ENCODE results near the gene SLAMF1. TPM values are rescaled to one million over a fixed set of nuclear protein-coding genes. Genes with fewer than 3 reads are reported as not detected.
"Not testable (repeated sequence)": the region's sequence is repeated elsewhere in the genome, so short reads cannot be mapped to it uniquely, and the experiment has no call there.

SLAMF1 gene
- total and polyA plus RNA-seq, 2 donors from 2014 or later, result 0.13 to 3.3 TPM

- H3K9ac ChIP-seq (ENCODE audit: low read length in 3 of 3), result no peak overlapping the region
- no peak for TF ChIP-seq CTCF (IDR thresholded peaks at IDR 0.05; ENCODE audit: borderline replicate concordance, extremely low read depth, insufficient read depth)
- DNase-seq (no peak), FAIRE-seq (no peak)
- intact Hi-C loops (cut with DNase I), result no loop called here
- no peaks in the 10 kb centered on the region for H3K4me1 ChIP-seq (ENCODE audit: control insufficient read depth in 2 of 3, insufficient read depth in 2 of 3, low read depth in 1 of 3, low read length in 3 of 3)
- H3K4me3 ChIP-seq (ENCODE audit: low read length in 3 of 3), result no peak overlapping the region
- H3K9me3 ChIP-seq (ENCODE audit: control insufficient read depth in 2 of 3, insufficient read depth in 1 of 3, low read length in 3 of 3), result no peaks in the 10 kb centered on the region
- H3K27ac ChIP-seq (ENCODE audit: low read depth in 2 of 2, low read length in 2 of 2), result no peak overlapping the region
- no peaks in the 10 kb centered on the region for H3K27me3 ChIP-seq (ENCODE audit: control insufficient read depth, insufficient read depth, low read length)
- no peaks in the 10 kb centered on the region for H3K36me3 ChIP-seq (ENCODE audit: control insufficient read depth in 2 of 3, insufficient read depth in 3 of 3, low read length in 3 of 3)
These were observed 6.2 kb upstream of the SLAMF1 start for GRCh38 chr1:160652924-160653619.

- H3K9me3 ChIP-seq (ENCODE audit: control insufficient read depth in 2 of 3, insufficient read depth in 1 of 3, low read length in 3 of 3); H3K4me1 ChIP-seq (ENCODE audit: control insufficient read depth in 2 of 3, insufficient read depth in 2 of 3, low read depth in 1 of 3, low read length in 3 of 3); intact Hi-C loops (cut with DNase I); FAIRE-seq; H3K27me3 ChIP-seq (ENCODE audit: control insufficient read depth, insufficient read depth, low read length); H3K4me3 ChIP-seq (ENCODE audit: low read length in 3 of 3); H3K27ac ChIP-seq (ENCODE audit: low read depth in 2 of 2, low read length in 2 of 2); H3K9ac ChIP-seq (ENCODE audit: low read length in 3 of 3); H3K36me3 ChIP-seq (ENCODE audit: control insufficient read depth in 2 of 3, insufficient read depth in 3 of 3, low read length in 3 of 3): not testable (repeated sequence)
- DNase-seq, result peak in 2 of 5 donors; percentile 25 to 30
These were observed 5.3 kb upstream of the SLAMF1 start for GRCh38 chr1:160652065-160652641.

- TF ChIP-seq CTCF (IDR thresholded peaks at IDR 0.05; ENCODE audit: borderline replicate concordance, extremely low read depth, insufficient read depth), result no peak
- intact Hi-C loops (cut with DNase I), result no loop called here
- H3K9me3 ChIP-seq (ENCODE audit: control insufficient read depth in 2 of 3, insufficient read depth in 1 of 3, low read length in 3 of 3), result no peaks in the 10 kb centered on the region
- FAIRE-seq, result no peak
- no peaks in the 10 kb centered on the region for H3K36me3 ChIP-seq (ENCODE audit: control insufficient read depth in 2 of 3, insufficient read depth in 3 of 3, low read length in 3 of 3)
- H3K27me3 ChIP-seq (ENCODE audit: control insufficient read depth, insufficient read depth, low read length), result no peaks in the 10 kb centered on the region
- no peak overlapping the region for H3K4me3 ChIP-seq (ENCODE audit: low read length in 3 of 3)
- DNase-seq, result no peak
- H3K27ac ChIP-seq (ENCODE audit: low read depth in 2 of 2, low read length in 2 of 2), result no peak overlapping the region
- peaks cover 0 to 2% (median 0%) of the 10 kb centered on the region in 3 donors for H3K4me1 ChIP-seq (ENCODE audit: control insufficient read depth in 2 of 3, insufficient read depth in 2 of 3, low read depth in 1 of 3, low read length in 3 of 3)
- H3K9ac ChIP-seq (ENCODE audit: low read length in 3 of 3), result no peak overlapping the region
These were observed 4.7 kb upstream of the SLAMF1 start for GRCh38 chr1:160651433-160652064.

GRCh38 chr1:160647329-160647720 lies 481 bp upstream of the SLAMF1 start:
- Histone ChIP-seq H3K9ac (ENCODE audit: low read length in 3 of 3) (no peak overlapping the region), H3K27me3 (ENCODE audit: control insufficient read depth, insufficient read depth, low read length) (no peaks in the 10 kb centered on the region), H3K36me3 (ENCODE audit: control insufficient read depth in 2 of 3, insufficient read depth in 3 of 3, low read length in 3 of 3) (no peaks in the 10 kb centered on the region), H3K27ac (ENCODE audit: low read depth in 2 of 2, low read length in 2 of 2) (no peak overlapping the region), H3K9me3 (ENCODE audit: control insufficient read depth in 2 of 3, insufficient read depth in 1 of 3, low read length in 3 of 3) (no peaks in the 10 kb centered on the region), H3K4me3 (ENCODE audit: low read length in 3 of 3) (no peak overlapping the region), H3K4me1 (ENCODE audit: control insufficient read depth in 2 of 3, insufficient read depth in 2 of 3, low read depth in 1 of 3, low read length in 3 of 3) (peaks cover 0 to 2% (median 0%) of the 10 kb centered on the region in 3 donors)
- intact Hi-C loops (cut with DNase I), result no loop called here
- FAIRE-seq (no peak), DNase-seq (no peak)
- no peak for TF ChIP-seq CTCF (IDR thresholded peaks at IDR 0.05; ENCODE audit: borderline replicate concordance, extremely low read depth, insufficient read depth)
